ENCODE data around the gene MON2. TPM values are rescaled to one million over a fixed set of nuclear protein-coding genes. Genes with fewer than 3 reads are reported as not detected.

Gene MON2
- total RNA-seq, 1 experiment from 2014 or later, result 30.1 TPM

DNA sequence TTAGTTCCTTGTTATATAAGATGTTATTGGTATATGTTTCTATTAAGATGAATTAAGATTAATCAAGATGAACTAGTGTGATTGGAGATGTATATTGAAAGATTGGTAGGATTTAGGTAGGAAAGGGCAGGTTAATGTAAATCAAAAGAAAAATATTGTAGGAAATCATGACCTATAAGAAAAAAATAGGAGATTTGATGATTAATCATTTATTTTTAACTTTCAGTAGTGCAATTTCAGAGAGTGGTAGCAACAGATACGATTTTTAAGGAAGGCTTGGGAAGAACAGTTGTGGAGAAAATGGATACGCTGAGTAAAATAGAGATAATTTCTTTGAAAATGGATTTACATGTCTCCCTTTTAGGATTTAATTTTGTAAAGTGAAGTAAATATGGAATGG is 73.7 kb downstream of the MON2 start:
- no peak for ATAC-seq
- intact Hi-C loops (cut with micrococcal nuclease; ENCODE audit: unreplicated experiment), result no loop called here
- POLR2A ChIA-PET, result no interaction called here
- H3K36me3 ChIP-seq (ENCODE audit: control insufficient read depth, insufficient read depth, low read length), result peaks cover 17% of the 10 kb centered on the region
- H3K27me3 ChIP-seq (ENCODE audit: control insufficient read depth, insufficient read depth, low read length), result no peaks in the 10 kb centered on the region
- no peak for DNase-seq (ENCODE audit: low read depth, low spot score)
- BruUV-seq (replicated peaks), result no TSS peak
- no peak for TF ChIP-seq POLR2AphosphoS5 (IDR thresholded peaks at IDR 0.05; ENCODE audit: low read depth, low read length)
- no peak for TF ChIP-seq TCF7L2 (IDR thresholded peaks at IDR 0.05; ENCODE audit: low read depth, low read length)
- TF ChIP-seq SIN3A (IDR thresholded peaks at IDR 0.05; ENCODE audit: borderline replicate concordance, insufficient read depth, low read depth, low read length), result no peak
- H3K4me1 ChIP-seq (ENCODE audit: control insufficient read depth, insufficient read depth, low read length), result no peaks in the 10 kb centered on the region
- no peak overlapping the region for H3K4me3 ChIP-seq (ENCODE audit: low read depth in 2 of 2, low read length in 2 of 2)
- no peaks in the 10 kb centered on the region for H3K9me3 ChIP-seq (ENCODE audit: control insufficient read depth, insufficient read depth, low read depth, low read length)
- no peak overlapping the region for H3K27ac ChIP-seq (ENCODE audit: low read length)
- CTCF ChIA-PET, result no interaction called here
- in situ Hi-C loops (cut with HindIII; ENCODE audit: low pct_unique_long_range_greater_than_20kb, low sequenced_read_pairs), result no loop called here

DNA sequence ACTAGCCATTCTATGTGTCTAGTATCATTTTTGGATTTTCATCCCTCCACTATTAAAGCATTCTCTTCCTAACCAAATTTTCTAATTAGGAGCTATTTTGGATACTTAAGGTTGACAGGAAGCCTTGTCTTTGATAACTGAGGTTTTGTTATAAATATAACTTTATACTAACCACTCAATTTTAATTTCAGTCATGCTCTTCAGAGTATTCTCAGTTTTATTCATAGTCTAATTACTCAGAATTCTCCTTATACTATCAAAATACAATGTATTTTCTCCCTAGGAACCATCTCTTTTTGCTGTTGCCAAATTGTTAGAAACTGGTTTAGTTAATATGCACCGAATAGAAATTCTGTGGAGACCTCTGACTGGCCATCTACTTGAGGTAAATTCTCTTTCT is 76.2 kb downstream of the MON2 start:
- BruUV-seq (replicated peaks), result no TSS peak
- no peaks in the 10 kb centered on the region for H3K9me3 ChIP-seq (ENCODE audit: control insufficient read depth, insufficient read depth, low read depth, low read length)
- in situ Hi-C loops (cut with HindIII; ENCODE audit: low pct_unique_long_range_greater_than_20kb, low sequenced_read_pairs), result no loop called here
- H3K4me3 ChIP-seq (ENCODE audit: low read depth in 2 of 2, low read length in 2 of 2), result no peak overlapping the region
- H3K36me3 ChIP-seq (ENCODE audit: control insufficient read depth, insufficient read depth, low read length), result peaks cover 13% of the 10 kb centered on the region
- DNase-seq (ENCODE audit: low read depth, low spot score) (no peak), ATAC-seq (no peak)
- no peaks in the 10 kb centered on the region for H3K27me3 ChIP-seq (ENCODE audit: control insufficient read depth, insufficient read depth, low read length)
- ChIA-PET POLR2A (no interaction called here), CTCF (no interaction called here)
- intact Hi-C loops (cut with micrococcal nuclease; ENCODE audit: unreplicated experiment), result no loop called here
- H3K4me1 ChIP-seq (ENCODE audit: control insufficient read depth, insufficient read depth, low read length), result no peaks in the 10 kb centered on the region
- TF ChIP-seq CTCF (IDR thresholded peaks at IDR 0.05) (no peak), REST (IDR thresholded peaks at IDR 0.05; ENCODE audit: insufficient read depth in 1 of 2, low read depth in 2 of 2, low read length in 1 of 2) (no peak), TCF7L2 (IDR thresholded peaks at IDR 0.05; ENCODE audit: low read depth, low read length) (no peak), SIN3A (IDR thresholded peaks at IDR 0.05; ENCODE audit: borderline replicate concordance, insufficient read depth, low read depth, low read length) (no peak), POLR2AphosphoS5 (IDR thresholded peaks at IDR 0.05; ENCODE audit: low read depth, low read length) (no peak)
- no peak overlapping the region for H3K27ac ChIP-seq (ENCODE audit: low read length)

GRCh38 chr12:62543324-62543723 is 76.7 kb downstream of the MON2 start:
- Histone ChIP-seq H3K27ac (ENCODE audit: low read length) (no peak overlapping the region), H3K4me3 (ENCODE audit: low read depth in 2 of 2, low read length in 2 of 2) (no peak overlapping the region), H3K9me3 (ENCODE audit: control insufficient read depth, insufficient read depth, low read depth, low read length) (no peaks in the 10 kb centered on the region), H3K36me3 (ENCODE audit: control insufficient read depth, insufficient read depth, low read length) (peaks cover 12% of the 10 kb centered on the region), H3K4me1 (ENCODE audit: control insufficient read depth, insufficient read depth, low read length) (no peaks in the 10 kb centered on the region), H3K27me3 (ENCODE audit: control insufficient read depth, insufficient read depth, low read length) (no peaks in the 10 kb centered on the region)
- ATAC-seq (no peak), DNase-seq (ENCODE audit: low read depth, low spot score) (no peak)
- ChIA-PET POLR2A (no interaction called here), CTCF (no interaction called here)
- TF ChIP-seq REST (IDR thresholded peaks at IDR 0.05; ENCODE audit: insufficient read depth in 1 of 2, low read depth in 2 of 2, low read length in 1 of 2), result no peak
- TF ChIP-seq SIN3A (IDR thresholded peaks at IDR 0.05; ENCODE audit: borderline replicate concordance, insufficient read depth, low read depth, low read length), result no peak
- no peak for TF ChIP-seq TCF7L2 (IDR thresholded peaks at IDR 0.05; ENCODE audit: low read depth, low read length)
- TF ChIP-seq POLR2AphosphoS5 (IDR thresholded peaks at IDR 0.05; ENCODE audit: low read depth, low read length), result no peak
- TF ChIP-seq CTCF (IDR thresholded peaks at IDR 0.05), result no peak
- in situ Hi-C loops (cut with HindIII; ENCODE audit: low pct_unique_long_range_greater_than_20kb, low sequenced_read_pairs) (no loop called here), intact Hi-C loops (cut with micrococcal nuclease; ENCODE audit: unreplicated experiment) (no loop called here)
- BruUV-seq (replicated peaks), result no TSS peak
